Prostate gland (tissue), 2 donors: Measurements from ENCODE around the gene KCTD21.

Experiments
- CTCF ChIP-seq, 4 experiments: fragments of 200-600 bp in 2 of 4; fragments of 450-650 bp in 2 of 4; sonication (generic) in 2 of 4; IDR thresholded peaks; 1 replicate in 3 of 4; 2 replicates in 1 of 4; pipeline ENCODE4 v1.5.1; 2016 to 2019; ENCODE audit warnings: antibody characterized with exemption in 4 of 4, mild to moderate bottlenecking in 2 of 4, moderate library complexity in 2 of 4
- POLR2A ChIP-seq: fragments of 450-650 bp; IDR thresholded peaks from one replicate; pipeline ENCODE4 v1.6.1; 2016; ENCODE audit warnings: antibody characterized with exemption, mild to moderate bottlenecking

GRCh38 chr11:78151804-78152203 lies 36.6 kb downstream of the KCTD21 start:
- TF ChIP-seq CTCF (IDR thresholded peaks at IDR 0.05) (no peak), POLR2A (no peak)
